Neutrophil (primary cell): ENCODE measurements around the gene NWD2.
"Not testable (repeated sequence)": the region's sequence is repeated elsewhere in the genome, so short reads cannot be mapped to it uniquely, and the experiment has no call there.

Experiments used
- H3K27ac ChIP-seq: fragments of 200-600 bp; sonication (generic); 2 replicates; pipeline ENCODE4 v1.5.1; 2016; ENCODE audit warnings: mild to moderate bottlenecking, moderate library complexity
- H3K27me3 ChIP-seq: fragments of 200-600 bp; sonication (generic); 2 replicates; pipeline ENCODE4 v1.6.0; 2016; ENCODE audit warnings: mild to moderate bottlenecking
- H3K36me3 ChIP-seq: fragments of 200-600 bp; sonication (generic); 2 replicates; pipeline ENCODE4 v1.5.1; 2017
- H3K4me1 ChIP-seq, 2 experiments: fragments of 200-600 bp in 1 of 2; sonication (generic) in 1 of 2; 1 replicate in 1 of 2; 2 replicates in 1 of 2; pipeline versions ENCODE4 v1.5.1 to v1.6.1; 2013 to 2016; ENCODE audit warnings: low read depth in 1 of 2, low read length in 1 of 2, mild to moderate bottlenecking in 1 of 2, moderate library complexity in 1 of 2; ENCODE audit not compliant: control insufficient read depth in 1 of 2, insufficient read depth in 1 of 2
- H3K4me3 ChIP-seq, 2 experiments: fragments of 200-600 bp in 1 of 2; sonication (generic) in 1 of 2; 1 replicate in 1 of 2; 2 replicates in 1 of 2; pipeline ENCODE4 v1.5.1; 2013 to 2016; ENCODE audit warnings: low read depth in 1 of 2, low read length in 1 of 2, mild to moderate bottlenecking in 1 of 2, moderate library complexity in 1 of 2
- H3K9me3 ChIP-seq: fragments of 200-600 bp; sonication (generic); 2 replicates; pipeline ENCODE4 v1.5.1; 2016
- TF ChIP-seq, protein P1 (sequence below): fragments of 200-600 bp; sonication (generic); IDR thresholded peaks from 2 replicates; pipeline ENCODE4 v1.5.1; 2016; ENCODE audit warnings: antibody characterized with exemption

The NWD2 gene

DNA sequence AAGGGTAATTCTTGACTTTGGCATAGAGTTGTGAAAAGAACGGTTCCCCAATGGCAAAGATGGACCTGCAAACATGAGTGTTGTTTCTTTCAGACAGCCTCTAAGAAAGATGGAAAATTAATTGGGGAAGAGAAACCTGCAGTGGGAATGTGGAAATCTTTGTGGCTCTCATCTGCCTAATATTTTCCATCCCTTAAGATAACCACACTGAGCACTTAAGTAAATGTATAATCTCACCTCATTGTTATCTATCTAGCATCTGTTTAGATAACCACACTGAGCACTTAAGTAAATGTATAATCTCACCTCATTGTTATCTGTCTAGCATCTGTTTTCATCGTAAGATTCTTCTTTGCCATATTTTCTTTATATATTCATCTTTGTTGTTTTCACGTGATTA is 149.3 kb downstream of the NWD2 start:
- Histone ChIP-seq H3K4me3 (no peak overlapping the region), H3K4me1 (peaks cover 0 to 10% of the 10 kb centered on the region in 2 experiments), H3K36me3 (no peaks in the 10 kb centered on the region), H3K27me3 (no peaks in the 10 kb centered on the region), H3K27ac (no peak overlapping the region), H3K9me3 (no peaks in the 10 kb centered on the region)
- TF ChIP-seq, protein P1, sequence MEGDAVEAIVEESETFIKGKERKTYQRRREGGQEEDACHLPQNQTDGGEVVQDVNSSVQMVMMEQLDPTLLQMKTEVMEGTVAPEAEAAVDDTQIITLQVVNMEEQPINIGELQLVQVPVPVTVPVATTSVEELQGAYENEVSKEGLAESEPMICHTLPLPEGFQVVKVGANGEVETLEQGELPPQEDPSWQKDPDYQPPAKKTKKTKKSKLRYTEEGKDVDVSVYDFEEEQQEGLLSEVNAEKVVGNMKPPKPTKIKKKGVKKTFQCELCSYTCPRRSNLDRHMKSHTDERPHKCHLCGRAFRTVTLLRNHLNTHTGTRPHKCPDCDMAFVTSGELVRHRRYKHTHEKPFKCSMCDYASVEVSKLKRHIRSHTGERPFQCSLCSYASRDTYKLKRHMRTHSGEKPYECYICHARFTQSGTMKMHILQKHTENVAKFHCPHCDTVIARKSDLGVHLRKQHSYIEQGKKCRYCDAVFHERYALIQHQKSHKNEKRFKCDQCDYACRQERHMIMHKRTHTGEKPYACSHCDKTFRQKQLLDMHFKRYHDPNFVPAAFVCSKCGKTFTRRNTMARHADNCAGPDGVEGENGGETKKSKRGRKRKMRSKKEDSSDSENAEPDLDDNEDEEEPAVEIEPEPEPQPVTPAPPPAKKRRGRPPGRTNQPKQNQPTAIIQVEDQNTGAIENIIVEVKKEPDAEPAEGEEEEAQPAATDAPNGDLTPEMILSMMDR: no peak

DNA sequence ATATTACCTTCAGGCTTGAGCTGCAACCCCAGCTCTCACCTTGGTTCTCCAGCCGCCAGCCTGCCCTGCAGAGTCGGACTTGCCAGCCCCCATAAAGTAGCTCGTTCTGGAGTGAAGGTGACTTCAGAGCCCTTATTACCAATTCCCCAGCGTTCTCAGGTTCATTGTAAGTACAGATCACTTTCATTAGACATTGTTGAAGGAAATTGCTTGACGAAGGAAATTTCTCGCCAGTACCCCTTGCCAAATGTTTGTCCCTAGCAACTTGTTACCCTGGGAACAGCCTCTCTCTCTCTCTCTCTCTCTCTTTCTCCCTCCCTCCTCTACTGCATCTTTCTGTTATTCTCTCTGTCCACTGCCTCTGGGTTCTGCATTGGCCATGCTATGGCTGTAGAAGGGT is 153.0 kb downstream of the NWD2 start:
- TF ChIP-seq, protein P1: no peak
- no peak overlapping the region for H3K4me3 ChIP-seq
- H3K4me1 ChIP-seq: peaks cover 0 to 10% of the 10 kb centered on the region in 2 experiments
- no peak overlapping the region for H3K27ac ChIP-seq
- no peaks in the 10 kb centered on the region for H3K36me3 ChIP-seq
- no peaks in the 10 kb centered on the region for H3K9me3 ChIP-seq
- H3K27me3 ChIP-seq: no peaks in the 10 kb centered on the region

DNA sequence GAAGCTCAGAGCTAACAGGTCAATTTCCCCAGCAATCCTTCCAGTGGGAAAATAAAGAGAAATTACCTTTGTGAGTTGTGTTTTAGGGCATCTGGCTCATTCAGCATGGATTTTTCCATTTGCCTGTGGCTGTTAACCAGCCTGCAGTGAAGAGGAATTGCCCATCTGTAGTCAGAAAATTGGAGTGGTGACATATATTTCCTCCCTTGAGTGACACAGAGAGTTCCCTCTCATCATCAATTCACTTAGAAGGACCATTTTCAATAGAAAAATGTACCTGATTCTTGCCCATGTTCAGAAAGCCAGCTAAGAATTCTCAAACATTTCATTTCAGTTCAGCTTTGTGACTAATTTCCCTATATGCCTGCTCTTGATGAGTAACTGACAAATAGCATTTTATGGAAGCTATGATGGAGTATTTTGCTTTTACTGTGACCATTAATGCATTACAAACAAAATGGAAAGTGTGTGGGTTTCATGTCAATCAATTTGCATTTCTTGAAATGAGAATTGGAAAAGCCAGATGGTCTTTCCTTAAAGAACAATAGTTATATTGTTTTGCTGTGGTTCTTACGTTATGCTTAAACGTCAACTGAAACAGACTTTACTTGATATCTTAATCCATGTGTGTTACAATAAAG is 155.8 kb downstream of the NWD2 start:
- TF ChIP-seq, protein P1: no peak
- Histone ChIP-seq H3K4me3 (no peak overlapping the region), H3K36me3 (no peaks in the 10 kb centered on the region), H3K27ac (no peak overlapping the region), H3K27me3 (no peaks in the 10 kb centered on the region), H3K4me1 (no peaks in the 10 kb centered on the region), H3K9me3 (no peaks in the 10 kb centered on the region)

DNA sequence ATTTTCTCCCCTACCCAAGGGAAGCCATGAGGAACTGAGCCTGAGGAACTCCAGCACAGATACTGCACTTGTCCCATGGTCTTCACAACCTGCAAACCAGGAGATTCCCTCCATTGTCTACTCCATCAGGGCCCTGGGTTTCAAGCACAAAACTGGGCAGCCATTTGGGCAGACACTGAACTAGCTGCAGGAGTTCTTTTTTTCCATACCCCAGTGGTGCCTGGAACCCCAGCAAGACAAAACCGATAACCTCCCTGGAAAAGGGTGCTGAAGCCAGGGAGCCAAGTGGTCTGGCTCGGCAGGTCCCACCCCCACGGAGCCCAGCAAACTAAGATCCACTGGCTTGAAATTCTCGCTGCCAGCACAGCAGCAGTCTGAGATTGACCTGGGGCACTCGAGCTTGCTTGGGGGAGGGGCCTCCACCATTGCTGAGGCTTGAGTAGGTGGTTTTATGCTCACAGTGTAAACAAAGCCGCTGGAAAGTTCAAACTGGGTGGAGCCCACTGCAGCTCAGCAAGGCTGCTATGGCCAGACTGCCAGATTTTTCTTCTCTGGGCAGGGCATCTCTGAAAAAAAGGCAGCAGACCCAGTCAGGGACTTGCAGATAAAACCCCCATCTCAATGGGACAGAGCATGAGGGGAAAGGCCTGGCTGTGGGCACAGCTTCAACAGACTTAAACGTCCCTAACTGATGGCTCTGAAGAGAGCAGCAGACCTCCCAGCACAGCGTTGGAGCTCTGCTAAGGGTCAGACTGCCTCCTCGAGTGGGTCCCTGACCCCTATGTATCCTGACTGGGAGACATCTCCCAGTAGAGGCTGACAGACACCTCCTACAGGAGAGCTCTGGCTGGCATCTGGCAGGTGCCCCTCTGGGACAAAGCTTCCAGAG is 163.6 kb downstream of the NWD2 start:
- not testable (repeated sequence) for H3K4me3 ChIP-seq, H3K27me3 ChIP-seq, H3K9me3 ChIP-seq, H3K27ac ChIP-seq, H3K36me3 ChIP-seq, H3K4me1 ChIP-seq

DNA sequence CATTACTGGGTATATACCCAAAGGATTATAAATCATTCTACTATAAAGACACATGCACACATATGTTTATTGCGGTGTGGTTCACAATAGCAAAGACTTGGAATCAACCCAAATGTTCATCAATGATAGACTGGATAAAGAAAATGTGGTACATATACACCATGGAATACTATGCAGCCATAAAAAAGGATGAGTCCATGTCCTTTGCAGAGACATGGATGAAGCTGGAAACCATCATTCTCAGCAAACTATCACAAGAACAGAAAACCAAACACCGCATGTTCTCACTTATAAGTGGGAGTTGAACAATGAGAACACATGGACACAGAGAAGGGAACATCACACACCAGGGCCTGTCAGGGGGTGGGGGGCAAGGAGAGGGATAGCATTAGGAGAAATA is 169.1 kb downstream of the NWD2 start:
- not testable (repeated sequence) for H3K36me3 ChIP-seq, H3K27ac ChIP-seq, H3K4me3 ChIP-seq

DNA sequence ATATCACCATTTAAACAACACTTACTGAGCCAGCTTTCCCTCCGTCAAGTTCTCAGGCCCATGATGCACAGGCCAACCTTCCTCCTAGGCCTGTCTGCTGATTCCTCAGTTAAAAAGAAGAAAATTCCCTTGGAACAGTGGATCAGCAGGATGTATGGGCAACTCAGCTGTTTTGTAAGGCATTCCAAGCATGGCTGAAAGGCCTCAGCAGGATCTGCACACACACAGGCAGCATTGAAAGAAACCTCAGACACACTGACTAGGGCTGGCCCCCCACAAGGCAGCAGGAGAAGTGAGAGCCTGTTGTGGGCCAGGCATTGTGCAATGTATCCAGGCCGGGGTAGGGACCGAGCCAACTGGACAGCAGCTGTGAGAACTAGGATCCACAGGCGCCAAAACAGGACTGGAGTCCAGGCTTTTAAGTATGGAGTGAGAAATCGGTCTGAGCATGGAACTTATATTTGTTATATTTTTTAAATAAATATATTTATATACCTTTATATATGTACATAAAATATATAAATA is 171.4 kb downstream of the NWD2 start:
- Histone ChIP-seq H3K36me3 (no peaks in the 10 kb centered on the region), H3K9me3 (no peaks in the 10 kb centered on the region), H3K27me3 (no peaks in the 10 kb centered on the region), H3K4me1 (no peaks in the 10 kb centered on the region), H3K27ac (no peak overlapping the region), H3K4me3 (no peak overlapping the region)
- TF ChIP-seq, protein P1: no peak

More for the DNA sequence above, 169.1 kb downstream of the NWD2 start:
- H3K4me1 ChIP-seq, H3K27me3 ChIP-seq, H3K9me3 ChIP-seq: not testable (repeated sequence)
